Naive thymus-derived CD8-positive, alpha-beta T cell (primary cell): ENCODE results near the gene DST. TPM values are rescaled to one million over a fixed set of nuclear protein-coding genes. Genes with fewer than 3 reads are reported as not detected.
"Not testable (repeated sequence)": the region's sequence is repeated elsewhere in the genome, so short reads cannot be mapped to it uniquely, and the experiment has no call there.

Experiments used
- ATAC-seq, 2 donors: fragments of 150-1000 bp; cut with Tn5 transposase in 1 of 2; sonication (Bioruptor Pico), chemical (Tn5 transposase) in 1 of 2; 1 replicate in 1 of 2; 2 replicates in 1 of 2; pipeline ENCODE4 v1.10.0; 2021; ENCODE audit warnings: mild to moderate bottlenecking in 2 of 2, moderate library complexity in 2 of 2
- POLR2A ChIA-PET: fragments of 350-600 bp; sonication (Branson Sonifier 250); formaldehyde crosslinking; loops from one replicate; lab custom pipeline; 2021; ENCODE audit warnings: antibody characterized with exemption; lab: Charles Lee
- DNase-seq, 10 donors: peaks; one replicate each; pipeline versions ENCODE4 v3.0.0 to v3.0.0-alpha.2; 2020 to 2022
- H3K27ac Mint-ChIP-seq, 10 donors: one replicate each; pipeline ENCODE4 v1.8.0; 2020 to 2022; ENCODE audit warnings: mild to moderate bottlenecking in 10 of 10, mixed read lengths in 10 of 10, moderate library complexity in 4 of 10, inconsistent platforms in 1 of 10
- H3K27me3 Mint-ChIP-seq, 5 donors: one replicate each; pipeline ENCODE4 v1.8.0; 2021 to 2022; ENCODE audit warnings: mixed read lengths in 5 of 5
- H3K36me3 Mint-ChIP-seq, 3 donors: one replicate each; pipeline ENCODE4 v1.8.0; 2020 to 2022; ENCODE audit warnings: mixed read lengths in 3 of 3, mild to moderate bottlenecking in 2 of 3, inconsistent platforms in 1 of 3
- H3K4me1 Mint-ChIP-seq, 4 donors: one replicate each; pipeline ENCODE4 v1.8.0; 2021 to 2022; ENCODE audit warnings: mixed read lengths in 4 of 4
- H3K4me3 Mint-ChIP-seq, 10 donors: one replicate each; pipeline ENCODE4 v1.8.0; 2020 to 2022; ENCODE audit warnings: mild to moderate bottlenecking in 10 of 10, mixed read lengths in 10 of 10, moderate library complexity in 6 of 10, inconsistent platforms in 1 of 10
- H3K9me3 Mint-ChIP-seq, 9 donors: one replicate each; pipeline ENCODE4 v1.8.0; 2020 to 2022; ENCODE audit warnings: mixed read lengths in 9 of 9, mild to moderate bottlenecking in 3 of 9, inconsistent platforms in 1 of 9, moderate library complexity in 1 of 9
- polyA plus RNA-seq, 3 donors: library from polyadenylated mRNA; unstranded; fragments of 300-500 nt; fragmentation: Illumina TruSeq; gene quantifications; one replicate each; pipeline ENCODE4 v1.2.3, GENCODE V29; 2021
- total RNA-seq, 8 experiments: library from RNA in 2 of 8; stranded (reverse) in 2 of 8; gene quantifications; one replicate each; pipeline ENCODE4 v1.2.3 and lab custom pipeline; 2021 to 2026

Gene DST
- total and polyA plus RNA-seq, 5 experiments from 2014 or later = 0.74 to 1.0 (median 0.79) TPM; not detected in 2

GRCh38 chr6:56683882-56684281 lies 41.2 kb upstream of the DST start:
- H3K27ac Mint-ChIP-seq = no peak overlapping the region

GRCh38 chr6:56682635-56683034 lies 39.9 kb upstream of the DST start:
- POLR2A ChIA-PET = no interaction called here
- Mint-ChIP-seq H3K36me3 (no peaks in the 10 kb centered on the region), H3K4me1 (no peaks in the 10 kb centered on the region), H3K4me3 (no peak overlapping the region), H3K27ac (no peak overlapping the region), H3K9me3 (no peaks in the 10 kb centered on the region), H3K27me3 (peaks cover 0 to 3% (median 0%) of the 10 kb centered on the region in 5 donors)
- DNase-seq (no peak), ATAC-seq (no peak)

More at GRCh38 chr6:56683882-56684281, 41.2 kb upstream of the DST start:
- ATAC-seq (no peak), DNase-seq (no peak)
- H3K9me3 Mint-ChIP-seq = no peaks in the 10 kb centered on the region
- H3K27me3 Mint-ChIP-seq = peaks cover 0 to 3% (median 0%) of the 10 kb centered on the region in 5 donors
- POLR2A ChIA-PET = no interaction called here
- no peaks in the 10 kb centered on the region for H3K4me1 Mint-ChIP-seq
- no peak overlapping the region for H3K4me3 Mint-ChIP-seq
- no peaks in the 10 kb centered on the region for H3K36me3 Mint-ChIP-seq

- no peak for DNase-seq
- no peak for ATAC-seq
- Mint-ChIP-seq H3K27me3 (peaks cover 0 to 4% (median 0%) of the 10 kb centered on the region in 5 donors), H3K36me3 (no peaks in the 10 kb centered on the region), H3K27ac (no peak overlapping the region), H3K4me3 (no peak overlapping the region), H3K4me1 (no peaks in the 10 kb centered on the region), H3K9me3 (no peaks in the 10 kb centered on the region)
- POLR2A ChIA-PET = no interaction called here
These were observed 34.9 kb upstream of the DST start for GRCh38 chr6:56677559-56677958.

GRCh38 chr6:56671651-56672461 lies 29.2 kb upstream of the DST start:
- Mint-ChIP-seq H3K4me1 (no peaks in the 10 kb centered on the region), H3K27ac (peak overlapping the region in 1 of 10 donors; percentile 48), H3K9me3 (no peaks in the 10 kb centered on the region), H3K27me3 (peaks cover 0 to 3% (median 0%) of the 10 kb centered on the region in 5 donors), H3K36me3 (no peaks in the 10 kb centered on the region), H3K4me3 (no peak overlapping the region)
- POLR2A ChIA-PET = no interaction called here
- ATAC-seq = no peak
- no peak for DNase-seq

GRCh38 chr6:56671160-56671559 lies 28.5 kb upstream of the DST start:
- Mint-ChIP-seq H3K27ac (no peak overlapping the region), H3K4me3 (no peak overlapping the region), H3K9me3 (no peaks in the 10 kb centered on the region), H3K36me3 (no peaks in the 10 kb centered on the region), H3K27me3 (peaks cover 0 to 3% (median 0%) of the 10 kb centered on the region in 5 donors), H3K4me1 (no peaks in the 10 kb centered on the region)
- DNase-seq (no peak), ATAC-seq (no peak)
- POLR2A ChIA-PET = no interaction called here

GRCh38 chr6:56669041-56669440 lies 26.4 kb upstream of the DST start:
- DNase-seq (no peak), ATAC-seq (no peak)
- H3K27ac Mint-ChIP-seq = no peak overlapping the region
- H3K4me3 Mint-ChIP-seq = no peak overlapping the region
- no peaks in the 10 kb centered on the region for H3K9me3 Mint-ChIP-seq
- H3K27me3 Mint-ChIP-seq = peaks cover 0 to 3% (median 0%) of the 10 kb centered on the region in 5 donors
- no peaks in the 10 kb centered on the region for H3K36me3 Mint-ChIP-seq
- POLR2A ChIA-PET = no interaction called here
- H3K4me1 Mint-ChIP-seq = no peaks in the 10 kb centered on the region

- Mint-ChIP-seq H3K36me3 (no peaks in the 10 kb centered on the region), H3K4me1 (no peaks in the 10 kb centered on the region), H3K4me3 (no peak overlapping the region), H3K27ac (no peak overlapping the region), H3K27me3 (peaks cover 0 to 3% (median 0%) of the 10 kb centered on the region in 5 donors), H3K9me3 (no peaks in the 10 kb centered on the region)
- POLR2A ChIA-PET = no interaction called here
- DNase-seq = no peak
- no peak for ATAC-seq
These were observed 25.5 kb upstream of the DST start for GRCh38 chr6:56668158-56668557.

GRCh38 chr6:56667336-56667735 lies 24.6 kb upstream of the DST start:
- H3K27ac Mint-ChIP-seq = no peak overlapping the region
- H3K4me3 Mint-ChIP-seq = no peak overlapping the region
- no peaks in the 10 kb centered on the region for H3K4me1 Mint-ChIP-seq
- DNase-seq = no peak
- H3K27me3 Mint-ChIP-seq = peaks cover 0 to 3% (median 0%) of the 10 kb centered on the region in 5 donors
- no peaks in the 10 kb centered on the region for H3K9me3 Mint-ChIP-seq
- H3K36me3 Mint-ChIP-seq = no peaks in the 10 kb centered on the region
- POLR2A ChIA-PET = no interaction called here
- ATAC-seq = no peak

- ATAC-seq (no peak), DNase-seq (no peak)
- Mint-ChIP-seq H3K4me3 (no peak overlapping the region), H3K27ac (no peak overlapping the region), H3K4me1 (peaks cover 0 to 3% (median 0%) of the 10 kb centered on the region in 4 donors), H3K9me3 (no peaks in the 10 kb centered on the region), H3K36me3 (no peaks in the 10 kb centered on the region), H3K27me3 (no peaks in the 10 kb centered on the region)
- POLR2A ChIA-PET = no interaction called here
These were observed 21.3 kb upstream of the DST start for GRCh38 chr6:56664029-56664428.

- DNase-seq (no peak), ATAC-seq (no peak)
- Mint-ChIP-seq H3K27me3 (no peaks in the 10 kb centered on the region), H3K36me3 (no peaks in the 10 kb centered on the region), H3K4me3 (no peak overlapping the region), H3K9me3 (no peaks in the 10 kb centered on the region), H3K4me1 (peaks cover 0 to 3% (median 0%) of the 10 kb centered on the region in 4 donors), H3K27ac (no peak overlapping the region)
- POLR2A ChIA-PET = interaction anchor here (0.7 kb wide), 1 partner anchor 1175 kb away, joined by 3 read pairs; no protein-coding TSS in a partner anchor
These were observed 20.7 kb upstream of the DST start for GRCh38 chr6:56663344-56663743.

GRCh38 chr6:56661338-56661737 lies 18.6 kb upstream of the DST start:
- H3K4me1 Mint-ChIP-seq, H3K27ac Mint-ChIP-seq, H3K9me3 Mint-ChIP-seq, ATAC-seq, H3K27me3 Mint-ChIP-seq, DNase-seq, H3K36me3 Mint-ChIP-seq, H3K4me3 Mint-ChIP-seq, POLR2A ChIA-PET: not testable (repeated sequence)

- no peak overlapping the region for H3K4me3 Mint-ChIP-seq
- no peak overlapping the region for H3K27ac Mint-ChIP-seq
- POLR2A ChIA-PET = no interaction called here
- ATAC-seq (no peak), DNase-seq (no peak)
- H3K4me1 Mint-ChIP-seq = peaks cover 0 to 3% (median 1%) of the 10 kb centered on the region in 4 donors
- H3K27me3 Mint-ChIP-seq = no peaks in the 10 kb centered on the region
- H3K36me3 Mint-ChIP-seq = no peaks in the 10 kb centered on the region
- H3K9me3 Mint-ChIP-seq = no peaks in the 10 kb centered on the region
These were observed 17.7 kb upstream of the DST start for GRCh38 chr6:56660381-56660730.

- POLR2A ChIA-PET = no interaction called here
- Mint-ChIP-seq H3K9me3 (no peaks in the 10 kb centered on the region), H3K27ac (no peak overlapping the region), H3K27me3 (no peaks in the 10 kb centered on the region), H3K4me1 (peaks cover 0 to 3% (median 1%) of the 10 kb centered on the region in 4 donors), H3K36me3 (no peaks in the 10 kb centered on the region), H3K4me3 (no peak overlapping the region)
- ATAC-seq (no peak), DNase-seq (no peak)
These were observed 17.2 kb upstream of the DST start for GRCh38 chr6:56659721-56660380.
